GM19455 (cell line): Measurements from ENCODE around the gene BCAP29.

Source experiments
- ATAC-seq: cut with Tn5 transposase; IDR thresholded peaks from one replicate; pipeline ENCODE4 v1.9.1; 2021; ENCODE audit not compliant: unreplicated experiment

BCAP29 gene

DNA sequence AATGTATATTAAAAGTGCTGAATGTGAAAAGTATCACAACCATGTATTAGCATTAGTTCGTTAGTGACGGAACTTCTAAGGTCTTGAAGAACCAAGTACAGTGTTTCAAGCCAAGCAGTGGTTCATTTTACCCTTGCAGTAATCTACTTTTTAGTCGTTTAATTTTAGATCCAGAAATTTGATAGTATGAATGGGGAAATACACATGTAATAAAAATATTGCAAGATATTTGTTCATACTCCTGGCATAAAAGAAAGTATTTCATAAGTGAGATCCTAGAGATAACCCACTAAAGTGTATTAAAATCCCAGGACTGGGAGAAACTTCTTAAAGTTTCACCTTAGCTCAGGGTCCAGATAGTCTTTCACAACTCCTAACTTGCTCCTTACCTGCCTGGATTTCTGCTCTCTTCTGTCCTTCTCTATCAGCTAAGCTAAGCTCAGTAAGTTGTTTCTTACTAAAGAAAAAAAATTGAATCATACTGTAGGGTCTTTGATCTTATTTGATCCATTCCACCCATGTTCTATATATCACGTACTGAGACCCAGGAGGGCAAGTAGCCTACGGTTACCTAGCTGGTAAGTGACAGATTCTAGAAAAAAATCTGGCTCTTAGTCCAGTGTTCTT lies 1.5 kb downstream of the BCAP29 start:
- ATAC-seq: no peak

DNA sequence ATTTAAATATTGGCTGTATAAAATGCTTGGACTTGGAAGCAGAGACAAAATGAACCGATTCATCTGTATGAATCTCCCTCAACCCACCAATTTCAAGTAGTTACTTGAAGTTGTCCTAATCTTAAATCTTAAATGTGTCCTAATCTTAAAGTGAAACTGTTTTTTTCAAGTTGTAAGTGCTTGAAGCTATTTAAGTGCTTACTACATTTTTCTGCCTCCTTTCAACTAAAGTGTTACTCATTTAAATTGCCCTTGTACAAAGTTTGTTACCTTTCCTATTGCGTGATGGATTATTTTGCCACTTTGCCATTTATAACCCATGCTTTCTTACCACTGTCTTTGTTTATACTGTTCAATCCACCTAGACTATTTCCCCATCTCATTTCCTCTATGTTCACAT lies 2.8 kb downstream of the BCAP29 start:
- no peak for ATAC-seq

DNA sequence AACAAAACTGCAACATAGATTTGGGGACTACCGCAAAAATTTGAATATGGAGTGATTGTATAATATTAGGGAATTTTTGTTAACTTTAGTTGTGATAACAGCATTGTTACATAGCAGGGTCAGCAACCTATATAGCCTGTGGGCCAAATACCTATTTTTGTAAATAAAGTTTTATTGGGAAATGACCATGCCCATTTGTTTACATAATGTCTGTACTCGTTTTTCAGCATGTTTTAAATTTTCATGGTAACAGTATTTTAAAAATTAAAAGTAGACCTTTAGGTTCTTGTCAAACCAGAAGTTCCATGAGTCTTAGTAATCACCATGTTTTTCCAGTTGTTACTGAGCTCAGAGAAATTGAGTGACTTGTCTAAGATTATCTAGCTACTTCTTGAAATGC lies 4.7 kb downstream of the BCAP29 start:
- no peak for ATAC-seq

DNA sequence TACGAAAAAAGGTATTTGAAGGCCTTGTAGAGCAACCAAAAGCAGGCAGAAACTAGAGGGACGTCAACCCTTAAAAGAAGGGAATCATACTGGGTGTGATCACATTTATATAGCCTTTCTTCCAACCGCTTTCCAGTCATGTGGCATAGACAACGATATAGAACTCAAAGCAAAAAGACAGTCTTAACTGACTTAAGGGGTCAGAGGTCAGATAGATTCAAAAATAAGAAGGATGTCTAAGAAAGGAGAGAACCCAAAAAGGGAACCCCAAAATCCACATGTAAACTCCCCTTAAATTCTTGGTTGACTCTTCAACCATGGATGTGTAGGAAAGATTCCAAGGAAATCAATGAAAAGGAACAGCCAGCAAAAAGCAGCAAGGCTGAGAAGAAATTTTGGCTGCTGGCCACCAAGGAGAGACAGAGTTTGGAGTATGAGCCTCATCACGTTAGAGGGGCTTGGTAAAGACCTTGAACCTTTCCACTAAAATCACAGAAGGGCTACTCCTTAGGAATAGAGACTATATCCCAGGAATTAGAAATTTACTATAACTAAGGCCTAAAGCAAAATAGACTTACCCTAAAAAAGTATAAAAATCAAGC lies 8.6 kb downstream of the BCAP29 start:
- no peak for ATAC-seq

DNA sequence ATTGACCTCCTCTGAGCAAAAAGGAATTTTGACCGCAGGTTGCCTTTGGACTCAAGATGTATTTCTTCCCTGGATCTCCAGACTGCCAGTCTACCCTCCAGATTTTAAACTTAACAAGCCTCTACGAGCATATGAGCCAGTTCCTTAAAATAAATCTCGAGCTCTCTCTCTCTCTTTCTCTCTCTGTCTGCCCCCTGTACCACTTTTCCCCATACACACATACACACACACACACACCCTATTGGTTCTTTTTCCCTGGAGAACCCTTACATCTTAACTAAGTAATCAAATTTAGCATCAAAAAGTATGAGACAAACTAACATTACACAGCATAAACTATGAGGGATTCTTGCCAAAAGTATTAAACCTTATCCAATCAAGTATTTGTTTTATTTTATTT lies 11.4 kb downstream of the BCAP29 start:
- no peak for ATAC-seq

DNA sequence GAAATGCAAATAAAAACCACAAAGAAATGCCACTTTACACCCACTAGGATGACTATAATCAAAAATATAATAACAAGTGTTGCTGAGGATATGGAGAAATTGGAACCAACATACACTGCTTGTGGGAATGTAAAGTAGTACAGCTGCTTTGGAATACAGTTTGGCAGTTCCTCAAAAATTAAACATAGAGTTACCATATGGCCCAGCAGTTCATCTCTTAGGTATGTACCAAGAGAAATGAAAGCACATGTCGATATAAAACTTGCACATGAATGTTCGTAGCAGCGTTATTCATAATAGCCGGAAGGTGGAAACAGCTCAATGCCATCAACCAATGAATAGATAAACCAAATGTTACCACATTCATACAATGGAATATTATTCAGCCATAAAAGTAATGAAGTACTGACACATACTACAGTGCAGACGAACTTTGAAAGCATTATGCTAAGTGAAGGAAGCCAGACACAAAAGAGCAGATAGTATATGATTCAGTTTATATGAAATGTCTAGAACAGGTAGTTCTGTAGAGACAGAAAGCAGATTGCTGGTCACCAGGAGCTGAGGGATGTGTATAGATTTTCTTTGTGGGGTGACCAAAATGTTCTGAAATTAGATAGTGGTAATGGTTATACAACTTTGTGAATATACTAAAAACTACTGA lies 12.4 kb downstream of the BCAP29 start:
- ATAC-seq: no peak

DNA sequence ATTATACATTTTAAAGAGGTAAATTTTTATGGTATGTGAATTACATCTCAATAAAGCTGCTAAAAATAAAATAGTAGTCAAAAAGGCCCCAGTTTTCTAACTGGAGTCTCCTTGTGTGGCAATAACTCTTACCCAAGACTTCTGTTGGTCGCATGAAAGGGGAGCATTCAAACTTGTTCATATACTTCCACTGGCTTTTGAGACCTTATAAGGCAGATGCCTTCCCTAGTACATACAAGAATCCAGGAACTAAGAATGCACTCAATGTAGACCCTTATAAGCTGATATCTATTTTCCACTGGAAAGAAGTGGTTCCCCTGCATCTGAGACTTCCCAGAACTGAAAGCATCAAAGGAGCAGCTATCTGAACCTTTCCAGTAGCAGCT lies 13.0 kb downstream of the BCAP29 start:
- ATAC-seq: no peak

DNA sequence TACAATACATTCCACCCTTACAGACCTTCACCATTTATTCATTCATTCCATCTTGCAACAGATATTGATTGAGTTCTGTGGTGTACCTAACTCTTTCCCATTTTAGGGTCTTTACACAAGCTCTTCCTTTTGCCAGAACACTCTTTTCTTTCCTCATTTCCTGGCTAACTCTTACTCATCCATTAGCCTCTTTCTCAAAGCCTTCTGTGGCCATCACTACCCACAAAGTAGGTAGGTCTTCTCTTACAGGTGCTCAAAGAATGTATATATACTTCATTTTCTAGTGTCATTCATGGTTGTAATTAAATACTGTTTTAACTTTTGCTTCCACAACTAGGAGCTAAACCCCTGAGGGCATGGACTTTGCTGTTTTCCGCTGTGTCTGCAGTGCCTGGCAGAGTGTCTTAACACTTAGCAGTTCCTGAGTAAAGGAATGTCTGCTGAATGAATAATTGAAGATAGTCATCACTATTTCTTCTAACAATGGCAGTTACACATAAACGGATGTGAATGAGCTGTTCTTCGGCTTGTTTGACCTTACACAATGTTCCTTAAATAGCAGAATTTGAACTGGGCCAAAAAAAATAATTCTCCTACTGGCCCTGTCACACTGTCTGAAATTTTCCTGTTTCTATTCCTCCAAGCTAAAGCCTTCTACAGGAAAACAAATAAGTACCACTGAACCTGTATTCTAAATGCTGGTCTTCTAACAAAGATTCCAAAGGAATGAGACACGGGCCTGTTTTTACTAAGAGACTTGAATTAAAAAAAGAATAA lies 15.1 kb downstream of the BCAP29 start:
- no peak for ATAC-seq

DNA sequence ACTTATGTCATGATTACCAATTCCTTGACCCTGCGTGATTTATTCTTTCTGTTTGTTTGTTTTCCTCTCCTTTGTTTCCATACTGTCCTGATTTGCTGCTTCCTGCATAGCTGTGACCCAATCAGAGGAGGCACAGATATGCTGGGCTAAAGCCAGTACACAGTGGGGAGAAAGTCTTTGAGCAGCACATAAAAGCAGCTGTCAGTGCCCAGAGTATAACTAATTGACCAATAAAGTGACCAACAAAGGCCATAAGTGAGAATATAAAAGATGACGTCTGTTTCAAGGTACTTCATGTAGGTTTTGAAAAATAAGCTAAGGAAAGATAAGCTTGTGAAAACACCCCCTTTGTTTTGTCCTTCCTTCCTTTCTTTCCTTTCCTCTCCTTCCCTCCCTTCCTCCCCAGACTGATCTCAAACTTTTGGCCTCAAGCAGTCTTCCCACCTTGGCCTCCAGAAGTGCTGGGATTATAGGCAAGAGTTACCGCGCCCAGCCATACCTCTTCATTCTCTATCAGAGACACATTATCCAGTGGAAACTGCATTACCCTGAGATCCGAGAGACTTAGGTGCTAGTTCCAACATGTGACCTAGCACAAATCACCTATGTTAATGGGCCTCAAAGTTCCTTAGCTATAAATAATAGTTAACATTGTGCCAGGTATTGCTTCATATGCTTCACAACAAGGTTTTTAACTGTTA lies 17.0 kb downstream of the BCAP29 start:
- ATAC-seq: no peak

DNA sequence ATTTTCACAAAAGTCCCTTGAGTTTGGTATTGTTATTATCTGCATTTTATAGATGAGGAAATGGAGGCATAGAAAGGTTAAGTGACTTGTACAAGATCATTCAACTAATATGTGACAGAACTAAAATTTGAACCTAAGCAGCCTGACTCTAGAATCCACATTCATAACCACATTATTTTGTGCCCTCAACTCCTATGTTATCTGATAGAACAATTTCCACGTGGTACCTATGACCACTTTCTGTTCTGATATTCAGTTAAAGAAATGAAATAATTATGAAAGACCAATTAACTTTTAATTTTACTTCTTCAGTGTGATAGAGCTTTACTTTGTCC lies 17.5 kb downstream of the BCAP29 start:
- no peak for ATAC-seq

DNA sequence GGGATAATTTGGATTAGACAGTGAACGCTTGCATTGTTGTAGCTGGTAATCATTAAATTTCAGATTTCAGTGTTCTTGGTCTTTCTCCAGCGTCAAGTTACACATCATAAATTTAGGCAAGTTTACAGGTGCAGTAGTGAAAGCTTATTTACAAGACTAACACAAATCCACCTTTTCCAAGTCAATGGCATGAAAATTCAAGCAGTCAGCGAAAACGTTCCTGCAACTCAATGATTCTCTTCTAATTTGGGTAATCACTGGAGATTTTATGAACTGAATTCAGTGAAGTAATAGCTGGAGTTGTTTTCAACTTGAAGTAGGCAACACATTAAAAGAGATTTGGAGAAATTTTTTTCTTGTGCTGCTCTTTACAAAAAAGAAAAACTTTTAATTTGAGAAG lies 17.9 kb downstream of the BCAP29 start:
- ATAC-seq: no peak

DNA sequence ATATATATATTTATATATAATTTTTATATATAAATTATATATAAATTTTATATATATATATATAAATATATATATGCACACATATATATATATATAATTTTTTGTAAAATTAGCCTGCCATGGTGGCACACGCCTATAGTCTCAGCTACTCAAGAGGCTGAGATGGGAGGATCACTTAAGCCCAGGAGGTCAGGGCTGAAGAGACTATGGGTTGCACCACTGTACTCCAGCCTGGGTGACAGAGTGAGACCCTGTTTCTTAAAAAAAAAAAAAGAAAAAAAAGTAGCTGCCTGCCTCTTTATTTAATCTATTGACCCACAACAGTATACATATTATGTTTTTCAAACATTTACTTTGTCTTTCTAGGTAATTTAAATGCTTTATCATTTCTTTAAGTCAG lies 19.2 kb downstream of the BCAP29 start:
- no peak for ATAC-seq

DNA sequence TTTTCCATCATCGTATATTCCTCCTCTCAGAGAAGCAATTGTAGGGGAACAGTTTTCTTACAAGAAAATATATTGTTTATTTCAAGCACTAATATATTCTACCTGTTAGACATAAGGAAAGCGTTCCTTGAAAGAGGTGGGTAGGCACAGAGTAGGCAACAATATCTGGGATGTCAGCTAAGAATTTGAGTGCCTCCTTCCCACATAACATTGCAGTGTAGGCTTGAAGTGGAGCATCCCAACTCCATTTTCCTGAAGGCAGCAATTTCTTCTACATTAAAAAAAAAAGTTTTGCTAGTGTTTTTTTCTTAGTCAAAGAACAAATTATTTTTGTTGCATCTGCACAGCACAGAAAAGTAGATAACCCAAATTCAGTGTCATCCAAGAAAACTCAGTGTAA lies 20.8 kb downstream of the BCAP29 start:
- ATAC-seq: no peak

DNA sequence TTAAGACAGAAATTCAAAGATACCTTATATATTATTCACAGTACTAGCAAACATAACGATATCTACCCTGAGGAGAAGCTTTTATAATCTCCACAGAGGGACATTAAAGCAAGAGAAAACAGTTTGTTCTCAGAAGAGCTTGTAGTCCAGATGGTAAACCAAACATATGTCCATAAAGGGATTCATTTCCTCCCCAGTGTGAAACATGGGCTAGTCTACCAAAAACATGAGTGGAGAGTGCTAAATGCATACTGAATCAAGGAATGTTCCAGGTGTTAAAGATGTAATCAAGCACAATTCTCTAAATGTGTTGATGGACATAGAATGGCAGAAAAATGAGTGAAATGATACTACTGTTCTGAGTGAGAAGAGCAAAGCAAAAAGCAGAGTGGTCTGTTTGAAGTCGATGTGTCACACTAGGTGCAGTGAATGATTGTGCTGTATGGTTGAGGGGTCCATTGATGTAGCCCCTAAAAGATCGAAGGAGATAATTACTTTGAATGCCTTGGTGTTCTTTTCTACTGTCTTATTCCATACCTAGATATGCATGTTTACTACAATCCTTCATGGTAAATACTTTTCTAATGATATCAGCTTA lies 25.3 kb downstream of the BCAP29 start:
- no peak for ATAC-seq

DNA sequence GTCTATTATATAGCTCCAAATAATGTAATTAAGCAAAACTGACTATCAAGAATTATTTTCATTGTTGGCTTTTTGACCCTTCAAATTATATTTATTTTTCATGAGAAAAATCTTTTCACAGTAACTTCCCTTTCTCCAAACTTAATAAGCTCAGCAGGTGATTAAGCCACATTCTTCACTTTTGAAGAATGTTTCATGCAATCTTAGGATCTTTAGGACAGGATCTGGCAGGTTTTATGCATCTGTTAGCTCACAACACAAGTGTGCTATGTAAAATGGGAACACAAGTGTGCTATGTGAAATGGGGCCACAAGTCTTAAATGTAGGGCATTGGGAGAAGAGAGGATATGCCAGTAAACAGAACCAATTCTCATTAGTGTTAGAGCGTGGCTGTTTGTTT lies 26.3 kb downstream of the BCAP29 start:
- no peak for ATAC-seq

DNA sequence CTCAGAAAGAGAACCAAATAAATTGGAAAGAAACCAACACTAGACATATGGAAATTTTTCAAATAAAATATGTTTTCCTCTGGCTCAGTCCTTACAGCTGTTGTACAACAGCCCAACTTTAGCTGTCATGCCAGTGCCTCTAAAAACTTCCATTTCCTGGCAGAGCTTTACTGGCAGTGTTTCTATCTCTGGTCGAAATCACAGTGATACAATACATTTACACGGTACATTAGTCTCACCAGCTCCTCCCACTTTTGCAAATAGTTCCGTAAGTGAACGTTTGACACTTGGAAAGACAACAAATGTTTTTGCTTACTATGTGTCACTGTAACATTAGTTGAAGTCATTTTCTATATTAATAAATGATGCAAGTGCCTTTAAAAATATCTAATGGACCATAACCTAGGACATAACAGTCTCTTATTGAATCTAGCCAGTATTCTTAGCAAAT lies 29.8 kb downstream of the BCAP29 start:
- no peak for ATAC-seq

DNA sequence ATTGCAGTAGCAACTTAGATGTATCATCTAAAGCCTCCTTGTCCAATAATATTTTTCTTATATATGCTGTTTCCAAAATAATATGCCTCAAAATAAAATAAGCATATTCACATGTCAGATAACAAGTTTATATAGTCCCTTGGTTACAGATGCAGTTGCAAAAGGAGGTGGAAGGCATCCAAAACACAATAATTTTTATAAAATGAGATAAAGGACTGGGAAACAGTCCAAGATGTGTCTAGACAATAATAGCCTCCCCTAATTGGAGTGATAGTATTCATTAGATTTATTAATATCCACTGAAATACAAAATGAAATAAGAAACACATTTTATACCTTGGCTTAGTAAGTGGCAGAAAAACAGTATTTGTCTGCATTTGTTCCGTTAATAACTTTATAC lies 30.3 kb downstream of the BCAP29 start:
- ATAC-seq: no peak

DNA sequence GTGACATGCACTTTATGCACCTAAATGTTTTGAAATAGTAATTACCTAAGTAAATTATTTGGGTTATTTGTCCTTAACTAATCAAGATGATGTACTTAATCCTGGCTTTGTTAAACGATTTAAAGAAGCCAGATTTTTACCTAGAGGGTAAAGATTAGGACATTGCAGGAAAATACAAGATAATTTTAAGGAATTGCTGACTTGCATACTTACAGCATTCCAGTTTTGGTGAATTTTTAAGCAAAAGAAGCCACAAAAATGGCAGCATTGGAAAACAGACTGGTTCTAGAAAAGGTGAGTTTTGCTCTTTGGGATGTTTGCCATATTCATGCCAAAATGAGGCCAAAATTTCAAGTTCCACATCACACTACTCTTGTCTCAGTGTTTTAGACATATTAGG lies 33.4 kb downstream of the BCAP29 start:
- ATAC-seq: no peak

DNA sequence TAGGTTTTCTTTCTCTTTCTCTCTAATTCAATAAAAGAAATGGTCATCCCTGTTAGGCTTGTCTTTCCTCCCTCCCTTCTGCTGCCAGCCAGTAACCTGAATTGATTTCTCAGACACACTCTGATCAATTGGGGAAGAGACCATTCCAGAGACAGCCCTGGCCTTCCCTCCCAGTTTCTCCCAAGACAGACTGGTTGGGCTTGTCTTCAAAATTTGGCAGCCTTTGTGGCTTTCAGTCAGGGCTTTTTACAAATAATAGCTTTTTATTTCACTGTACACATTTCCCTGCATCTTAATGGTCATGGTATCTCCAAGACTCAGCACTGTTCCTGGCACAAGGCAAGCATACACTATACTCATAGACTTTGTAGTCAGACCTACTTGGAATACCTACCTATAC lies 33.9 kb downstream of the BCAP29 start:
- no peak for ATAC-seq

DNA sequence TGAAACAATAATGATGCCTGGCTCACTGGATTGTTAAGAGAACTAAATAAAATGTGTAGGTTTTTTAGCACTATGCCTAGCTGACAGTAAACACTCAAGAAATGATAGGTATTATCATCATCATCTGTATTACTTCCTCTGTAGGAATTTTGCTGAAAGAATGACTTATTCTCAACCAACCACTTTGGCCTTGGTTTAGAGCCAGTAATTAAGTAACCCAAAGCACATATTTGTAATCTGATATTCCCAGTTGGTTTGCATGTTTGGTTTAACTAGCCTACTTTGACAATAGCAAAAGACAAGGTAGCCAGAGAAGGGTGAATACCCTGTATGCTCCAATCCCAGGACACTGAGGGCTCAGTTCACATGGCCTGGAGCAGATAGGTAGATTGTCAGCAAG lies 34.4 kb downstream of the BCAP29 start:
- no peak for ATAC-seq
